DMS53 (cell line): ENCODE results near the gene SFXN1.
A peak's percentile ranks its signal among the peaks of the same experiment; 100 is the strongest.
"Not testable (repeated sequence)": the region's sequence is repeated elsewhere in the genome, so short reads cannot be mapped to it uniquely, and the experiment has no call there.

Experiments
- DNase-seq: peaks from one replicate; lab custom pipeline; 2025; lab: John Stamatoyannopoulos, UW

The SFXN1 gene

DNA sequence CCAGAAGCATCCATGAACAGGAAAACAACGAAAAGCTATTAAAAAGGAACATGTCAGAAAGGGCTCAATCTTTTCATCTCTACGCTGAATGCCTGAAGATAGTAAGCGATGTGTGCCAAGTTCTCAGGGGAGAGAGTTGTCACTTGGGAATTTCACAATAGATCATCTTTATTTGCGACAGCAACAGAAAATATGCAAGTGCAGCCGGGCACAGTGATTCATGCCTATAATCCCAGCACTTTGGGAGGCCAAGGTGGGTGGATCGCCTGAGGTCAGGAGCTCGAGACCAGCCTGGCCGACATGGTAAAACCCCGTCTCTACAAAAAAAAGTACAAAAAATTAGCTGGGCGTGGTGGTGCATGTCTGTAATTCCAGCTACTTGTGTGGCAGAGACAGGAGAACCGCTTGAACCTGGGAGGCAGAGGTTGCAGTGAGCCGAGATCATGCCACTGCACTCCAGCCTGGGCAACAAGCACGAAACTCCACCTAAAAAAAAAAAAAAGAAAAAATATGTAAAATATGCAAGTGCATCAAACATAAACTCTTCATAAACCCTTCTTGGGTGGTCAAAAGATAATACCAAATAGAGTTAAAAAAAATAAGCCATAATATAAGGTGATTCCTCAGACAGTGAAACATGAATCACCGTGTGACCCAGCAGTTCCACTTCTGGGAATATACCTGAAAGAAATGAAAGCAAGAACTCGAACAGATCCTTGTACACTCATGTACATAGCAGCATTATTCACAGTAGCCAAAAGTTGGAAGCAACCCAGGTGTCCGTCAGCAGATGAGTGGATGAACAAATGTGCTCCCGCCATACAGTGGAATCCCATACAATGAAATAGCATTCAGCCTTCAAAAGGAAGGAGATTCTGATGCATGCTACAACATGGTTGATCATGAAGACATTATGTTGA, 16.2 kb downstream of the SFXN1 start:
- no peak for DNase-seq

DNA sequence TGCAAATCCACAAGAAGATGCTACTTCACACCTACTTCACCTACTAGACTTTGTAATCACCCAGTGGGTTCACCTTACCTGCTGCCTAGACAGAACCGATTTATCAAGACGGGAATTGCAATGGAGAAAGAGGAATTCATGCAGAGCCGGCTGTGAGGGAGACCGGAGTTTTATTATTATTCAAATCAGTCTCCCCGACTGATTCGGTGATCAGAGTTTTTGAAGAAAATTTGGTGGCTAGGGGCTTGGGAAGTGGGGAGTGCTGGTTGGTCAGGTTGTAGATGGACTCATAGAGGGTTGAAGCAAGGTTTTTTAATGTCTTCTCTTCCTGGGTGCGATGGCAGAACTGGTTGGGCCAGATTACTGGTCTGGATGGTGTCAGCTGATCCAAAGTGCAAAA, 23.4 kb downstream of the SFXN1 start:
- DNase-seq = no peak

DNA sequence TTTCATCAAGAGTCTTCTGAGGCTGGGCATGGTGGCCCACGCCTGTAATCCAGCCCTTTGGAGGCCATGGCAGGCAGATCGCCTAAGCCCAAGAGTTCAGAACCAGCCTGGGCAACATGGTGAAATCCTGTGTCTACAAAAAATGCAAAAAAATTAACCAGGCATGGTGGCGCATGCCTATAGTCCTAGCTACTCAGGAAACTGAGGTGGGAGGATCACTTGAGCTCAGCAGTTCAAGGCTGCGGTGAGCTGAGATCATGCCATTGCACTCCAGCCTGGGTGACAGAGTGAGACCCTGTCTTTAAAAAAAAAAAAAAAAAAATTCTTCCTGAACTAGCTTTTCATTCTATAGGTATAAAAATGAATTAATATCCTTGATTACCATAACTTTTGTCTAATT, 29.3 kb downstream of the SFXN1 start:
- DNase-seq = not testable (repeated sequence)

DNA sequence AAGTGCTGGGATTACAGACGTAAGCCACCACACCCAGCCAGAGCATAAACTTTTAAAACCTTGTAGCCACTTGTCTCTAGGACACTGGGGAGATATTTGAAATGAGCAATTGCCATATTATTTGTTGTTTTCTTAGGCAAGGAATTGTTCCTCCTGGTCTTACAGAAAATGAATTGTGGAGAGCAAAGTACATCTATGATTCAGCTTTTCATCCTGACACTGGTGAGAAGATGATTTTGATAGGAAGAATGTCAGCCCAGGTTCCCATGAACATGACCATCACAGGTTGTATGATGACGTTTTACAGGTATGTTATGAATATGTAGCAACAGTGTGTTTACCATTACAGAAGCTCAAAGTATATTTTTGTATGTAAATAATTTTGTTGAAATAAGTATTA, 30.5 kb downstream of the SFXN1 start:
- DNase-seq = no peak

DNA sequence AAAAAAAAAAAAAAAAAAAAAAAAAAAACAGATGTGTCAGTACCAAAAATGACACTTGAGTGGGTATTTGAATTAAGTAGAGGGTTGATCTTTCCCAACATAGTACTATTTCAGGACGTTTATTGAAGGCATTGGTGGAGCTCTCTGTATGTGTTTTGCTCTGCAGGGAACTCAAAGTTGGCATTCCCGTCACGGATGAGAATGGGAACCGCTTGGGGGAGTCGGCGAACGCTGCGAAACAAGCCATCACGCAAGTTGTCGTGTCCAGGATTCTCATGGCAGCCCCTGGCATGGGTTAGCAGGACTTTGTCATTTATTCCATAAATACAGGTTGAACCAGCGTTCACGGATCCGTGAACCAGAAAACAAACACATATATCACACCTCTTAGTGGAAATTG, 34.9 kb downstream of the SFXN1 start:
- DNase-seq = no peak

DNA sequence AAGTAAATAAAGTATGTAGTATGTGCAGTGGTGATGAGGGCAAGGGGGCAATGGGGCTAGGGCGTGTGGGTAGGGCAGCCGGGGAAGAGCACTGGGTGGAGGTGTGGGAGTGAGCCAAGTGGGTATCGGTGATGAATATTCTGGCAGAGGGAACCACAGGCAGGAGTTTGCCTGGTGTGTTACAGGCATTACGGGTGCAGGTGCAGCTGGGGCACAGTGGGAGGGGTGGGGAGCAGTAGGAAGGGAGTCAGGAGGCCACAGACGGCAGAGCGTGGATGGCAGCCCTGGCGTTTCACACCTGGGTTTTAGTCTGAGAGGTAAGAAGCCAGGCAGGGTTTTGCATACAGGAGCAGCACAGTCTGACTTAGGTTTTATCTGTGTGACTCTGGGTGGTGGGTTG, 35.4 kb downstream of the SFXN1 start:
- DNase-seq = no peak

DNA sequence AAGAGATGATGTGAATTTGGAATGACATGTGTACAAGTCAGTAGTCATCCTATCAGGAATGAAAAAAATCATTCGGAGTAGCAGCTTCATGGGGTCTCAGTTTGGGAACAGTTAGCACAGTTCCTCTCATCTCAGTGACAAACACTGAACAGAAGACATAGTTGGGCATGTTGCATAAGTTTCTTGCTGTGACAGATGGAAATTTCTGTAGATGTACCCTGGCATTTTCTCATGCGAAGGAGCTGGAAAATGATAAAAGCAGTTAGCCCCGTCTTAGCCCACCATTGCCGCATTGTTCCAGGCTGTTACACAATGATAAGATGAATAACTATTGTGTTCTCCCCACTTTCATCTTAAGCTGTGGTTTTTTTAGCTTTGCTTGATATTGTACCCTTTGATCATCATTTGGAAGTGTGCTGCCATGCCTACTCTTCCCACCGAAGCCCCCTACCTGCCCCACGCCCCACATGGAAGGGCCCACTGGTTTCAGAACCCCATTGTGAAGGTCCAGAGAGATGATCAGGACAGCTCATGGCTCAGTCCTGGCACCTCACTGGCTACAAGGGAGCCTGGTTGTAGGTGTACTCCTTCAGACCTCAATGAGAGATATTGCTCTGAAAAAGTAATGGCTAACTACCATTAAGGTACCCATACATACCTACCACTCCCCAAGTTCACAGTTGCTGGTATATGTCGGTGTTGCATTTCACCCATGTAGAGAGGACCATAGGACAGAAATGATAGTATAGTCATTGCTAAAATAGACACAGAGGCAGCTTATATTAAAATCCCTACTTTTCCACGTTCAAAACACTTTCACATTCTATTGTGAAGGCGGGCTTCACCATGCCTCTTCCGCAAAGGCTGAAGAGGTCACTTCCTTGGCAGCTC, 38.8 kb downstream of the SFXN1 start:
- no peak for DNase-seq

DNA sequence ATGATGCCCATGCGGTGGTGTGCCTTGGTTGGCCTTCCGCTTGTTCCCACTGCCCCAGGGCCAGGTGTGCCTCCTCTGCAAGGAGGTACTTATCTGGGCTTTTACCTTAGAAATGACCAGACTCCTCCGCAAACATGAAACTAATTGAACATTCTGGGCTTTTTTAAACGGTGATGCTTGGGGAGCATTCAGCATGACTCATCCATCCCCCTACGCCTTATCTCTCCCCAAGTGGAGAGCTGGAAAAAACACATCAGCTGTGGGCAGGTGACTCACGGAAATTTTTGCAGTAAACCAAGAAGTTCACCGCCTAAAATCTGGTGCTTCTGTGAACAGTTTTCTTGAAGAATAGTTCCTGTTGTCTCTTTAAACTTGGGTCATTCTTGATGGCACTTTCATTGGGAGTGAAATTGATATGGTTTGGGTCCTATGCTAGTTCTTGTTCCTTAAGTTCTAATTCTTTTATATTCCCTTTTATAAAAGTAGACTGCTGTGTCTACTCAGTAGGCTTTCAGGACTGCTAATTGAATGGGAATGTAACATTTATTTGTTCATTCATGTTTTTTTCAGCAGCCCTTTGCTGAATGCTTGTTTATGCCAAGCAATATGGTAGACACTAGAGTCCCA, 39.6 kb downstream of the SFXN1 start:
- no peak for DNase-seq

DNA sequence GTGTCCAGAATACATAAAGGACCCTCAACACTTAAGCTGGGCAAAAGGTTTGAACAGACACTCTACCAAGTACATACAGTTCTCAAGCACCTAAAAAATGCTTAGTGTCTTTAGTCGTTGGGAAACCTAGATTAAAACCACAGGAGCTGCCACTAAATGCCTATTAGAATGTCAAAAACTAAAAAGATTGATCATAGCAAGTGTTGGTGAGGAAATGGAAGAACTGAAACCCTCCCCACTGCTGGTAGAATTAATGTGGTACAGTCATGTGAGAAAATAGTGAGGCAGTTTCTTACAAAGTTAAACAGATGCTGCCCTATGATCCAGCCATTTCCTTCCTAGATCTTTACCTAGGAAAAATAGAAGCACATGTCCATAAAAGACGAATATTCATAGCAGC, 40.6 kb downstream of the SFXN1 start:
- no peak for DNase-seq

DNA sequence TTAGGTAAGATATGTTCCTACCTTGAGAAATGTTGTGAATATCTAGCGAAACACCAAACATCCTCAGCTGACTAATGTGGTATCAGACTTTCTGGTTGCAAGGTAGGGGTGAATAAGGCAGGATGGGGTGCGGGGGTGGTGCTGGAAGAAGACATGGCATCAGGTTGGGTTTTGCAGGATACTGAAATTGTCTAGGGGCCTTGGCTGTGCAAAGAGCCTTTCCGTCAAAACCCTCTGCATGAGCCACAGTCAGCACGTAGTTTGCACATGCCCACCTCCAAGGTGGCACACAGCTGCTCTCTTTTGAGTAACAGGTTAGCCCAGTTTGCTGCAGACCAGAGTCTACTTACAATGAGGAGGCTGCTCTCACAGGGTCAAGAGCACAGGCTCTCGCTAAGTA, 42.0 kb downstream of the SFXN1 start:
- peak; percentile 71 for DNase-seq

DNA sequence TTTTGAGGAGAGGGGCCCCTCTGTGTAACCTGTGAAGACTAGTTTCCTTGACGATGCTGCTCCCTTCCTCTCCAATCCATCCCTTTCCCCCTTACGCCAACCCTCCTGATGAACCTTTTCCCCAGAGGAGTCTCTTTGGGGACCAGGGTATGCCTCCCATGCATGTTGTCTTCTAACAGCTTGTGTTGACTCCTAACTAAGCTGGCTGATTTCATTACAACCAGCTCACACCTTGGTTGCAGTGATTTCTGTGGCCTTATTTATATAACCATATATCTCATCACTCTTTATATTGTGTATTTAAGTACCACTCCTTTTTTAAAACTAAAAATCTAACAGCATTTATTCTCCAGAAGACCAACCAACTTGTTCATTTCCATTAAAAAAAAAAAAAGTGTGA, 42.5 kb downstream of the SFXN1 start:
- no peak for DNase-seq

DNA sequence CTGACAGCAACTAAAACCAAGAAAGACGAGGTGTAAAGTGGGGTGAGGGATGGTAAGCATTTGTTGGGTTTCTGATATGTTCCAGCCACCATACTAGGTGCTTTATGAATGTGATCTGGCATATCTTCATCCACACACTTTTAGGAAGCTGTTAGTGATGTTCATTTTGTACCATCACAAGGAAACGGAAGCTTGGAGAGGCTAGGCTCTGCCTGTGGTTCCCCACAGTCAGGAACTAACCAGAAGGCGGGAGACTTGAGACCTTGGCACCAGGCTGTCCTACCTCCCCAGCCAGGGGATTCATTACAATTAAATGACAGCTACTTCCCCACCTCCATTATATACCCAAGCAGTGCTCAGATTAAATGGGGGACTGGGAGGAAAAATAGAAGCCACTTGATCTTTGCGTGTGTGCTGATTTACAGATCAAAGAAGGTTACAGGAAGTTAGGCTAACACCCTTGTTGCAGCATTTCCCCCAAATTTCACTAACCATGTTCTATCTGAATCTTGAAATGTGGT, 43.0 kb downstream of the SFXN1 start:
- no peak for DNase-seq

DNA sequence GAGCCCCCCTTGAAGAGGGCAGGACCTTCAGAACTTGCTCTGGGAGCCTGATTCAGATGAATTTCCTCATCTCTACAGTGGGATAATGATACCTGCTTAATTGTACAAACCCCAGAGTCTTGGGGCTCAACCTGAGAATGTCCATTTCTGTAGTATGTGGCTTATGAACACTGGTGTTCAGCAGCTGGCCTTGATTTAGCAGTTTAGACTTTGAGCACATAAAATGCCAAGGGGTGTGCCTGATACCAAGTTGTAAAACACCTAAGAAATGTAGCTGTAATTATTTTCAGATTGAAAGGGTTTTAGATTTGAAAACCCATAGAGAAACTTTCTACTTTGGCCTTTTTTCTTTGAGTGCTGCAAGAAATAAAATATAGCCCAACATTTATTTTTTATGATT, 44.9 kb downstream of the SFXN1 start:
- no peak for DNase-seq

DNA sequence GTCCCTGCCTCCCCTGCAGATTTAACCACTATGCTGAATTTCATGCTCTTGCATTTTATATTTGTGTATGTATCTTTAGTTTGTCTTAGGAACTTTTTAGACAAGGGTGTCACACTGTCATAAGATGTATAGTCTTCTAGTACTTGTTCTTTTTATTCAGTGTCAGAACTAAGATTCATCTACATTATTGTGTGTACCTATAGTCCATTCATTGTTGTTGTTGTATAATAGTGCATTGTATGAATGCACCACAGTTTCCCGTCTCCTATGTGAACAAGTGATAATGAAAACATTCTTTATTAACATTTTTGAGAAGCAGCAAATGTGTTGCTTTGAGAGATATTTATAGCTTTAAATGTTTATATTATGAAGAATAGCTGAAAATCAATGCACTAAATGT, 45.9 kb downstream of the SFXN1 start:
- no peak for DNase-seq

DNA sequence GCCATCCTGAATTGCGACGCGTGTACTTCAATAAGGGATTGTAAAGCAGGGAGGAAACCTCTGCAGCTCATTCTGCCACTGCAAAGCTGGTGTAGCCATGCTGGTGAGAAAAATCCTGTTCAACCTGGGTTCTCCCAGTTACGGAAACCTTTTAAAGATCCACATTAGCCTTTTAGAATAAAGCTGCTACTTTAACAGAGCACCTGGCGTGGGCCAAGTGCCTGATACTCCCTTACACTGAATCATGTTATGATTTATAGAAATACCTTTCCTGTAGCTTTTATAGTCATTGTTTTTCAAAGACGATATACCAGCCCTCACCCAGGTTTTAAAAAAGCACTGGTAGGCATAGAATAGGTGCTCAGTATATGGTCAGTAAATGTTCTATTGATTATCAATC, 48.3 kb downstream of the SFXN1 start:
- no peak for DNase-seq

DNA sequence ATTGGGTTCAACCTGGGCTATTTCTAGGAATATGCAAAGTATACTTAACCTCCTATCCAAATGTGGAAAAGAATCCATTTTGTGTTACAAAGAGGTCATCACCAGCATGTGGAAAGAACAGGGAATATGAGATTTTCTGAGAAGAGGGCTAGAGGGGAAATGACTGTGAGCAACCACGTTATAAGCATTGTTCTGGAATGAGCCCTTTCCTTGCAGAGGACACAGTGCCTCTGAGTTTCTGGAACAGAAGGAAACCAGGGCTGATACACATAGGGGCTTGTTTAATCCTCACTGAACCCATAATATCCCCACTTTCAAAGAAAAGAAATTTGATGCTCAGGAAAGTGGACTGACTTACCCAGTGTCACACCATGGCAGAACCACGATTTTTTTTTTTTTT, 53.0 kb downstream of the SFXN1 start:
- DNase-seq = no peak

DNA sequence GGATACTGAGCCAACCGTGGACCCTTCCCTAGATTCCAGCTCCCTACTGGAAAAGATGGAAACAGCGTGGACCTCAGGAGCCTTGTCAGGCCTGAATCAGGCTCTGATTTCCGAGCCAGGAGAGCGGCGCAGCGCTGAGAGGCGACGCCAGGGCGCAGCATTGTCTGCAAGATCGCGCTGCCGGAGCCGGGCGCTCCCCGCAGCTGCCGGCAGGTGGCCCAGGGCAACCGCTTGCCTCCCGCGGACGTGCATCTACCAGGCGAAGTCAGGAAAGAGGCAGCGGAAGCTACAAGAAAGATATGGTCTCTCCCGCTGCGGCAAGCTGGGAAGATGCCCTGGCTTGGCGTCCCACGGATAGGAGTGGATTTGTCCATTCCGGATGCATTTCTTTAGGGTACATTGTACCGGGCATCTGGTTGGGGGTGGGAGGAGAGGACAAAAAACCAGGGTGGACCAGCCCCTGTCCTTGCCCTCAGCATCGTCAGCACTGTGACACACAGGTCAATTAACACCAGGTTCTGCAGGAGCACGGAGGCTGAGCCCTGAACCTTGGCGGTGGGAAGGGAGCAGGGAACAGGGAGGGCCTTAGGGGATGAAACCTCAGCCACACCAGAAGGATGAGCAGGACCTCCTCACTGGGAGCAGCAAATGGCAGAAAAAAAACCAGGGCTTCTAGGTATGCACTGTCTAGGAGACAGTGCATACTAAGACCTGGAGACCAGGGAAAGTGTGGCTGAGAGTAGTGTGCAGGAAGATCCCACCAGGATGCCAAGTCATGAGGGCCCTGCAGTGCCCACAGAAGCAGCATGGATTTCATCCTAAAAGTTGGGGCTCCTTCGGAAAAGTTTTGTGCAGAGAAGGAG, 55.9 kb downstream of the SFXN1 start:
- peak; percentile 96 for DNase-seq

DNA sequence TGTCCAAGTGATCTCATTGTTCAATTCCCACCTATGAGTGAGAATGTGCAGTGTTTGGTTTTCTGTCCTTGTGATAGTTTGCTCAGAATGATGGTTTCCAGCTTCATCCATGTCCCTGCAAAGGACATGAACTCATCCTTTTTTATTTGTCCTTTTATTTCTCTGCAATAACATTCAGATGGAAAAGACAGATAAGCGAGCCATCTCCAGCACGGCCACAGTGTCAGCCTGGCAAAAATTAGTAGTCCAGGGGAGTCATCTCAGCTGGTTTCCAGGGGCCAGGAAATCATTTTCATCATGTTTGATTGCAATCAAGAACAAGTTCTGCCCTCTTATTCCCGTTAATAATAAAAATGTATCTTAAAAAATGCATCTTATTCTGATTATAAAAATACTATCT, 57.0 kb downstream of the SFXN1 start:
- DNase-seq = not testable (repeated sequence)

DNA sequence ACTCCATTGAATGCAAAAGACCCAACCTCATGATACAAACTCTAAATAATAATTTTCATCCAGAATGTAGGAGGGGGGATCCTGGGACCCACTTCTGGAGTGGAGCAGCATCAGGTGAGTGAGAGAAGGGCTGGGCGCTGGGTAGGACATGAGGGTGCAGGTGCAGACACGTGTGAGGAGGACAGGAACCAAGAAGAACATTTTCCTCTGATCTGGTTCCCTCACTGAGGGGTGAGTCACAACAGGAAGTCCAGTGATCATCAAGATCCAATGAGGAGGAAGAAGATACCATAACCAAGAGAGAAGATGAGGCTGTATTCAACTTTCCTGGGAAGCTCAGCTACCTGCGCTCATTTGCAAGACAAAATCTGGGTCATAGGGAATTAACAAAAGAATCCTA, 57.4 kb downstream of the SFXN1 start:
- peak; percentile 44 for DNase-seq

DNA sequence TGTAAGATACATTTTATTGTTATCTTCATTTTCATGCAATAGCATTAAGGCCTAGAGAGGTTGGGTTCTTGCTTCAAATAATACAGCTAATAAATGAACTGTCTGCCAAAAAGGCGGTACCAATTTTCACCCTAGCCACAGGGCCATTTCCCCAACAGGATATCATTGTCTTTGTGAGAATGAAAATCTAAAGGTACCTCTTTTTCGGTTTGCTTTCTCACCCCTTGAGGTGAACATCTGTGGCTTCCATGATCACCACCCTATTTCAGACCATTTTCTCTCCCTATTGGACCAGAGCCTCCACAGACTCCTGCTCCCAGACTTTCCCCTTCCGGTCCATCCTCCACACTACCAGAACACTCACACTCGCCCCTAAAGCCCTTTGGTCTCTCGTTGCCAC, 60.2 kb downstream of the SFXN1 start:
- DNase-seq = no peak

DNA sequence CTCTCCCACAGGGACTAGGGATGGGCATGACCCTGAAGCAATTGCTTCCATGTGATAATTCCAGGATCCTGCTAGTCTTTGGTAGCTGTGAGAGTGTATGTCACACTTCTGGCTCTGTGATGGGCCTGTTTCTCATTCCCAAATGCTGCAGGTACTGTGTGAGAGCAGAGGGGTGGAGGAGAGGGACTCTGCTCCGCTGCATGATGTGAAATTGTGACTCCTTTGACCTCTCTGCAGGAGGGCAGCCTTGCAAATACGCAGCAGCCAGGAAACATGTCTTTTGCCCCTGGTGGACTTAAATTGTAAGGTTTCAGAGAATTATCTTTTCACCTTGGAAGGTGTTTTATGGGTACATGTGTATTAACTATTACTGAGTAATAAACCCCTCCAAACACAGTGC, 61.6 kb downstream of the SFXN1 start:
- no peak for DNase-seq
